ENCODE measurements around the gene C5. TPM values are rescaled to one million over a fixed set of nuclear protein-coding genes. Genes with fewer than 3 reads are reported as not detected.

C5 gene
- total and polyA plus RNA-seq, 4 donors, result 4.5 to 9.7 (median 7.4) TPM

GRCh38 chr9:120926397-120926928 lies 123.6 kb downstream of the C5 start, which contains the start of gene TRAF1:
TSS of gene TRAF1 (minus strand) at chr9:120926796. CDS start at chr9:120926075, 721 bp downstream.
- DNase-seq (ENCODE audit: low read depth in 4 of 6, low spot score in 6 of 6), result no peak
- Histone ChIP-seq H3K36me3 (ENCODE audit: control insufficient read depth, insufficient read depth, low read length) (no peaks in the 10 kb centered on the region), H3K27ac (ENCODE audit: low read depth, low read length) (no peak within 1 kb of the TSS), H3K4me3 (ENCODE audit: low read depth, low read length) (no peak within 1 kb of the TSS), H3K9me3 (ENCODE audit: control insufficient read depth, insufficient read depth, low read length) (no peaks in the 10 kb centered on the region), H3K27me3 (ENCODE audit: control insufficient read depth, insufficient read depth, low read length) (no peaks in the 10 kb centered on the region), H3K4me1 (ENCODE audit: control insufficient read depth, insufficient read depth, low read length) (peaks cover 10% of the 10 kb centered on the region)
- 85% methylated on average over 6 of the region's 6 CpGs for WGBS (ENCODE audit: insufficient coverage)

GRCh38 chr9:120925535-120926396 lies 124.3 kb downstream of the C5 start:
- no peak for DNase-seq (ENCODE audit: low read depth in 4 of 6, low spot score in 6 of 6)
- Histone ChIP-seq H3K27me3 (ENCODE audit: control insufficient read depth, insufficient read depth, low read length) (no peaks in the 10 kb centered on the region), H3K36me3 (ENCODE audit: control insufficient read depth, insufficient read depth, low read length) (no peaks in the 10 kb centered on the region), H3K4me1 (ENCODE audit: control insufficient read depth, insufficient read depth, low read length) (peaks cover 10% of the 10 kb centered on the region), H3K4me3 (ENCODE audit: low read depth, low read length) (no peak overlapping the region), H3K9me3 (ENCODE audit: control insufficient read depth, insufficient read depth, low read length) (no peaks in the 10 kb centered on the region), H3K27ac (ENCODE audit: low read depth, low read length) (no peak overlapping the region)
- WGBS (ENCODE audit: insufficient coverage), result 71% methylated on average over 11 of the region's 13 CpGs

GRCh38 chr9:120924698-120925534 lies 125.2 kb downstream of the C5 start:
- Histone ChIP-seq H3K27me3 (ENCODE audit: control insufficient read depth, insufficient read depth, low read length) (no peaks in the 10 kb centered on the region), H3K4me1 (ENCODE audit: control insufficient read depth, insufficient read depth, low read length) (peaks cover 10% of the 10 kb centered on the region), H3K27ac (ENCODE audit: low read depth, low read length) (no peak overlapping the region), H3K36me3 (ENCODE audit: control insufficient read depth, insufficient read depth, low read length) (no peaks in the 10 kb centered on the region), H3K4me3 (ENCODE audit: low read depth, low read length) (no peak overlapping the region), H3K9me3 (ENCODE audit: control insufficient read depth, insufficient read depth, low read length) (no peaks in the 10 kb centered on the region)
- DNase-seq (ENCODE audit: low read depth in 4 of 6, low spot score in 6 of 6), result no peak
- WGBS (ENCODE audit: insufficient coverage), result 96% methylated on average over 5 of the region's 11 CpGs

- no peak for DNase-seq (ENCODE audit: low read depth in 4 of 6, low spot score in 6 of 6)
- no peak overlapping the region for H3K4me3 ChIP-seq (ENCODE audit: low read depth, low read length)
- WGBS (ENCODE audit: insufficient coverage), result 90% methylated on average over 8 of the region's 11 CpGs
- H3K4me1 ChIP-seq (ENCODE audit: control insufficient read depth, insufficient read depth, low read length), result peaks cover 16% of the 10 kb centered on the region
- no peak overlapping the region for H3K27ac ChIP-seq (ENCODE audit: low read depth, low read length)
- H3K9me3 ChIP-seq (ENCODE audit: control insufficient read depth, insufficient read depth, low read length), result no peaks in the 10 kb centered on the region
- H3K36me3 ChIP-seq (ENCODE audit: control insufficient read depth, insufficient read depth, low read length), result peaks cover 1% of the 10 kb centered on the region
- H3K27me3 ChIP-seq (ENCODE audit: control insufficient read depth, insufficient read depth, low read length), result no peaks in the 10 kb centered on the region
These were observed 126.3 kb downstream of the C5 start for GRCh38 chr9:120923620-120924328.

- H3K27ac ChIP-seq (ENCODE audit: low read depth, low read length), result no peak overlapping the region
- H3K36me3 ChIP-seq (ENCODE audit: control insufficient read depth, insufficient read depth, low read length), result peaks cover 3% of the 10 kb centered on the region
- H3K9me3 ChIP-seq (ENCODE audit: control insufficient read depth, insufficient read depth, low read length), result no peaks in the 10 kb centered on the region
- DNase-seq (ENCODE audit: low read depth in 4 of 6, low spot score in 6 of 6), result no peak
- H3K4me3 ChIP-seq (ENCODE audit: low read depth, low read length), result no peak overlapping the region
- H3K4me1 ChIP-seq (ENCODE audit: control insufficient read depth, insufficient read depth, low read length), result peaks cover 12% of the 10 kb centered on the region
- no peaks in the 10 kb centered on the region for H3K27me3 ChIP-seq (ENCODE audit: control insufficient read depth, insufficient read depth, low read length)
- 92% methylated on average over 3 of the region's 7 CpGs for WGBS (ENCODE audit: insufficient coverage)
These were observed 127.5 kb downstream of the C5 start for GRCh38 chr9:120922404-120923195.

- DNase-seq (ENCODE audit: low read depth in 4 of 6, low spot score in 6 of 6), result no peak
- Histone ChIP-seq H3K27me3 (ENCODE audit: control insufficient read depth, insufficient read depth, low read length) (no peaks in the 10 kb centered on the region), H3K9me3 (ENCODE audit: control insufficient read depth, insufficient read depth, low read length) (no peaks in the 10 kb centered on the region), H3K4me1 (ENCODE audit: control insufficient read depth, insufficient read depth, low read length) (peaks cover 12% of the 10 kb centered on the region), H3K36me3 (ENCODE audit: control insufficient read depth, insufficient read depth, low read length) (peaks cover 3% of the 10 kb centered on the region), H3K27ac (ENCODE audit: low read depth, low read length) (no peak overlapping the region), H3K4me3 (ENCODE audit: low read depth, low read length) (no peak overlapping the region)
- 42% methylated on average over 6 of the region's 8 CpGs for WGBS (ENCODE audit: insufficient coverage)
These were observed 128.4 kb downstream of the C5 start for GRCh38 chr9:120921661-120922181.

- Histone ChIP-seq H3K4me3 (ENCODE audit: low read depth, low read length) (no peak overlapping the region), H3K27me3 (ENCODE audit: control insufficient read depth, insufficient read depth, low read length) (no peaks in the 10 kb centered on the region), H3K4me1 (ENCODE audit: control insufficient read depth, insufficient read depth, low read length) (peaks cover 12% of the 10 kb centered on the region), H3K9me3 (ENCODE audit: control insufficient read depth, insufficient read depth, low read length) (no peaks in the 10 kb centered on the region), H3K27ac (ENCODE audit: low read depth, low read length) (no peak overlapping the region), H3K36me3 (ENCODE audit: control insufficient read depth, insufficient read depth, low read length) (peaks cover 3% of the 10 kb centered on the region)
- no peak for DNase-seq (ENCODE audit: low read depth in 4 of 6, low spot score in 6 of 6)
- WGBS (ENCODE audit: insufficient coverage), result no CpG with 5 or more reads among the region's 3 CpGs
These were observed 129.3 kb downstream of the C5 start for GRCh38 chr9:120920806-120921178.

GRCh38 chr9:120919843-120920805 lies 130.0 kb downstream of the C5 start:
- DNase-seq (ENCODE audit: low read depth in 4 of 6, low spot score in 6 of 6), result no peak
- H3K27me3 ChIP-seq (ENCODE audit: control insufficient read depth, insufficient read depth, low read length), result no peaks in the 10 kb centered on the region
- no peak overlapping the region for H3K4me3 ChIP-seq (ENCODE audit: low read depth, low read length)
- H3K4me1 ChIP-seq (ENCODE audit: control insufficient read depth, insufficient read depth, low read length), result peaks cover 12% of the 10 kb centered on the region
- H3K27ac ChIP-seq (ENCODE audit: low read depth, low read length), result no peak overlapping the region
- no peaks in the 10 kb centered on the region for H3K9me3 ChIP-seq (ENCODE audit: control insufficient read depth, insufficient read depth, low read length)
- peaks cover 3% of the 10 kb centered on the region for H3K36me3 ChIP-seq (ENCODE audit: control insufficient read depth, insufficient read depth, low read length)
- WGBS (ENCODE audit: insufficient coverage), result no CpG with 5 or more reads among the region's 6 CpGs

All from spinal cord (tissue), 10 donors.